Adrenal gland (tissue), 5 donors: ENCODE results near the gene NLRC4.

Experiments used
- POLR2A ChIP-seq, 2 donors: fragments of 450-650 bp; IDR thresholded peaks; one replicate each; pipeline ENCODE4 v1.6.1; 2017; ENCODE audit warnings: antibody characterized with exemption in 2 of 2, mild to moderate bottlenecking in 2 of 2, moderate library complexity in 1 of 2
- TF ChIP-seq, protein P1 (sequence below), 6 experiments: fragments of 450-650 bp in 4 of 6; fragments of 200-600 bp in 2 of 6; sonication (generic) in 1 of 6; IDR thresholded peaks; 1 replicate in 5 of 6; 2 replicates in 1 of 6; pipeline versions ENCODE4 v1.5.1 to v1.8.0; 2016 to 2021; ENCODE audit warnings: antibody characterized with exemption in 6 of 6, mild to moderate bottlenecking in 2 of 6, moderate library complexity in 1 of 6
- donor health status: DM: no; HTN: no; CAD: no.

DNA sequence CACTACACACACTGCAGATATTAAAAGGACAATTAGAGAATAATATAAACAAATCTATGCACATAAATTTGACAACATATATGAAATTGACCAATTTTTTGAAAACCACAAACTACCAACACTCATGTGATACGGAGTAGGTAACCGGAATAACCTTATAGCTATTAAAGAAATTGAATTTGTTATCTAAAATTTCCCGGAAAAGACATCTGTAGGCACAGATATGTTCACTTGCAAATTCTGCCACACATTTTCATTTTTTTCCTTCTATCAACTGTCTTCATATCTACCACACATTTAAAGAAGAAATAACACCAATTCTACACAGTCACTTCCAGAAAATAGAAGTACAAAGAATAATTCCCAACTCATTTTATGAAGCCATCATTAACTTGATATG is 22.4 kb downstream of the NLRC4 start:
- TF ChIP-seq, protein P1, sequence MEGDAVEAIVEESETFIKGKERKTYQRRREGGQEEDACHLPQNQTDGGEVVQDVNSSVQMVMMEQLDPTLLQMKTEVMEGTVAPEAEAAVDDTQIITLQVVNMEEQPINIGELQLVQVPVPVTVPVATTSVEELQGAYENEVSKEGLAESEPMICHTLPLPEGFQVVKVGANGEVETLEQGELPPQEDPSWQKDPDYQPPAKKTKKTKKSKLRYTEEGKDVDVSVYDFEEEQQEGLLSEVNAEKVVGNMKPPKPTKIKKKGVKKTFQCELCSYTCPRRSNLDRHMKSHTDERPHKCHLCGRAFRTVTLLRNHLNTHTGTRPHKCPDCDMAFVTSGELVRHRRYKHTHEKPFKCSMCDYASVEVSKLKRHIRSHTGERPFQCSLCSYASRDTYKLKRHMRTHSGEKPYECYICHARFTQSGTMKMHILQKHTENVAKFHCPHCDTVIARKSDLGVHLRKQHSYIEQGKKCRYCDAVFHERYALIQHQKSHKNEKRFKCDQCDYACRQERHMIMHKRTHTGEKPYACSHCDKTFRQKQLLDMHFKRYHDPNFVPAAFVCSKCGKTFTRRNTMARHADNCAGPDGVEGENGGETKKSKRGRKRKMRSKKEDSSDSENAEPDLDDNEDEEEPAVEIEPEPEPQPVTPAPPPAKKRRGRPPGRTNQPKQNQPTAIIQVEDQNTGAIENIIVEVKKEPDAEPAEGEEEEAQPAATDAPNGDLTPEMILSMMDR (IDR thresholded peaks at IDR 0.05): no peak
- no peak for TF ChIP-seq POLR2A (IDR thresholded peaks at IDR 0.05)
